Fibroblast of villous mesenchyme (primary cell): ENCODE data around the gene NPAP1. TPM values are rescaled to one million over a fixed set of nuclear protein-coding genes. Genes with fewer than 3 reads are reported as not detected.
"Not testable (repeated sequence)": the region's sequence is repeated elsewhere in the genome, so short reads cannot be mapped to it uniquely, and the experiment has no call there.

Source experiments
- DNase-seq: peaks from one replicate; pipeline ENCODE4 v3.0.0-alpha.2; 2010; ENCODE audit warnings: low read depth
- H3K4me3 ChIP-seq: 2 replicates; pipeline ENCODE4 v1.5.1; 2011; ENCODE audit warnings: low read depth, mild to moderate bottlenecking, low read length
- total RNA-seq: library from RNA; depleted of rRNA; stranded (reverse); fragments of >200 nt; gene quantifications from 2 replicates; pipeline ENCODE4 v1.2.3, GENCODE V29; 2012
- TF ChIP-seq, protein P1 (sequence below): IDR thresholded peaks from 2 replicates; pipeline ENCODE4 v1.5.1; 2012; ENCODE audit warnings: low read depth, mild to moderate bottlenecking, low read length; ENCODE audit not compliant: insufficient read depth

The NPAP1 gene
- total RNA-seq, 1 donor, result not detected

DNA sequence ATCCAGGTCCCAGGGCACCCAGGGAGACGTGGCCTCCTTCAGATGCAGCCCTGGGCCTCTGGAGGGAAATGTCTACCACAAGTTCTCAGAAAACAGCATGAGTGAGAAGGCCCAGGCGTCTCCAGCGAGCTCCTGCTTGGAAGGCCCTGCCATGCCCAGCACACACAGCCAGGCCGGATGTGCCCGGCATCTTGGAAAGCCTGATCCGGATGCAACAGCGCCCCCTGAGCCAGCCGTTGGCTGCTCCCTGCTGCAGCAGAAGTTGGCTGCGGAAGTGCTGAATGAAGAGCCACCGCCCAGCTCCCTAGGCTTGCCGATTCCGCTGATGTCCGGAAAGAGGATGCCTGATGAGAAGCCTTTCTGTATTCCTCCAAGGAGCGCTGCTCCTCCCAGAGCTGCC, 856 bp downstream of the NPAP1 start:
- DNase-seq, result no peak
- TF ChIP-seq, protein P1, sequence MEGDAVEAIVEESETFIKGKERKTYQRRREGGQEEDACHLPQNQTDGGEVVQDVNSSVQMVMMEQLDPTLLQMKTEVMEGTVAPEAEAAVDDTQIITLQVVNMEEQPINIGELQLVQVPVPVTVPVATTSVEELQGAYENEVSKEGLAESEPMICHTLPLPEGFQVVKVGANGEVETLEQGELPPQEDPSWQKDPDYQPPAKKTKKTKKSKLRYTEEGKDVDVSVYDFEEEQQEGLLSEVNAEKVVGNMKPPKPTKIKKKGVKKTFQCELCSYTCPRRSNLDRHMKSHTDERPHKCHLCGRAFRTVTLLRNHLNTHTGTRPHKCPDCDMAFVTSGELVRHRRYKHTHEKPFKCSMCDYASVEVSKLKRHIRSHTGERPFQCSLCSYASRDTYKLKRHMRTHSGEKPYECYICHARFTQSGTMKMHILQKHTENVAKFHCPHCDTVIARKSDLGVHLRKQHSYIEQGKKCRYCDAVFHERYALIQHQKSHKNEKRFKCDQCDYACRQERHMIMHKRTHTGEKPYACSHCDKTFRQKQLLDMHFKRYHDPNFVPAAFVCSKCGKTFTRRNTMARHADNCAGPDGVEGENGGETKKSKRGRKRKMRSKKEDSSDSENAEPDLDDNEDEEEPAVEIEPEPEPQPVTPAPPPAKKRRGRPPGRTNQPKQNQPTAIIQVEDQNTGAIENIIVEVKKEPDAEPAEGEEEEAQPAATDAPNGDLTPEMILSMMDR, result no peak
- H3K4me3 ChIP-seq, result no peak overlapping the region

DNA sequence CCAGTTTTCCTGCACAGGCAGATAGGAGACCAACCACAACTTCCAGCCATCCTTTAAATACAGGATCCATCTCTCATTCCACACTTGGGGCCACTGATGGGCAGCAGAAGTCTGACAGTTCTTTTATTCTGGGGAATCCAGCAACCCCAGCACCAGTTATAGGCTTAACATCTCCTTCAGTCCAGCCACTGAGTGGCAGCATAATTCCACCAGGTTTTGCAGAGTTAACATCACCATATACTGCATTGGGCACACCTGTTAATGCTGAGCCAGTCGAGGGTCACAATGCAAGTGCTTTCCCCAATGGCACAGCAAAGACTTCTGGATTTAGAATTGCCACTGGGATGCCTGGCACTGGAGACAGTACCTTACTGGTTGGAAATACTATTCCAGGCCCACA, 2.9 kb downstream of the NPAP1 start:
- DNase-seq, result no peak
- no peak overlapping the region for H3K4me3 ChIP-seq
- TF ChIP-seq, protein P1, result no peak

DNA sequence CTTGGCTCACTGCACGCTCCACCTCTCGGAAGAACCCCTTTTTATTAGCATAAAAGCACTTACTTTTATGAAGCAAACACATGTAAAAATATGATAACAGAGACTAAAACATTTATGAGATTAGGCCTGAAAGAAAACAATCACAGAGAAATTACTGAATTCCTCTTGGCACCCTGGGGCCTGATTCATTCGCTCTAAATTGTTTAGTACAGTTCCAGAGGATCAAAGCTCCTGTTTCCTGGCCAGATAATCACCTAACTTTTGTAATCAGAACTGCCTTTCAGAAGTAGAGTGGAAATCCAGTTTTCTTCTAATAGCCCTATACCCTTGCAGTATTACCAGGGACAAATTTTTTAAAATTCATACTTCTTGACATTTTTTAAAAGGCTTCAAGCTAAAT, 6.4 kb downstream of the NPAP1 start:
- no peak for DNase-seq
- TF ChIP-seq, protein P1, result no peak
- no peak overlapping the region for H3K4me3 ChIP-seq

DNA sequence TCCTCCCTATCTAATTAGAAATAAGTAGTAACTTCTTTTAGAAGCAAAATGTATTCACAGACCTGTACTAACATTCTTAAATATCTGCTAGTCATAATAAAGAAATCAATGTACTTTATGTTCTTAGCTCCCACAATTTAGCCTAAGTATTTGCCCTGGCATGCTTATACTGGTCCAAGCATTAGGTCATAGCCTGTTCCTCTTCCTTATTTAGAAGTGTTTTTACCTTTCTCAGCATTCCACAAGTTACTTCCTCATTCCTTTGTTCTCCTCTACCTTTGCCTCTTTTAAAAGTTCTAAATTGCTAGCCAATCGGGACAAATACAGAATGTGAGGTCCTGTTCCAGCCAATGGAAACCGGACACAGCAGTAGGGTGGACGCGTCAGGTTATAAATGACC, 7.3 kb downstream of the NPAP1 start:
- DNase-seq, result not testable (repeated sequence)

DNA sequence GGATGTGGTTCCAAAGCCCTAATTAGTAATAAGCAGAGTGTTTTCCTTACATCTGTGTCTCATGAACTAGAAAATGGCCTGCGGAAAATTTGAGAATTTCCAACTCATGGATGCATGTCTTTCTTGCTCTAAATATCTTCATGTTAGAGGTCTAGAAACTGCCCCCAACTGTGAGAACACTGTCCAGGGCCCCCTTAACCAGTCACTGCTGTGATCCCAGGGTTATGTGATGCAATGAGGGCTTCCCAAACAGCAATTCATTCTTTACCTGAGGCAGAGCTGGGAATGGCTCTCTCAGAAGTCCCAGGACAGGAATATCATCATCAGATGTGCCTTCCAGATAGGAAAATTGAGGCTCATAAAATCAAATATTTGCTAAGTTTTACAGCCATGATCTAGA, 8.2 kb downstream of the NPAP1 start:
- H3K4me3 ChIP-seq, result no peak overlapping the region
- DNase-seq, result no peak
- TF ChIP-seq, protein P1, result no peak

More for the DNA sequence above, 7.3 kb downstream of the NPAP1 start:
- H3K4me3 ChIP-seq, result not testable (repeated sequence)

DNA sequence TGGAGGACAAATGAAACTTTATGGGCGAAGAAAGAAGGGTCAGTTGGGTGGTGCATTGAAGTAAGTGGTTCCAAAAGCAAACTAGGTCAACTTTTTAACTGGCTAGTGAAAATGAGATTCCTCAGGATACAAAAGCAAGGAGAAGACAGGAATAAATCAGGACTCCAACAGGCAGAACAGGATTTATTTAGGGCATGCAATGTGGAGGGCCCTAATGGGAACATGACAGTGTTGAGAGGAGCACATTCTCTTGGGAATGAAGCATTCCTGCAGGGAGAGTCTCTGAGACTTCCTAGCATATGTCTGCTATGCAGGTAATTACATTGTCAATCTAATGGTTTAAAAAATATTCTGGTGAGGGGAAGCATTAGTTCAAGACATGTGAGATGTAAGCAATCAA, 8.7 kb downstream of the NPAP1 start:
- TF ChIP-seq, protein P1, result no peak

DNA sequence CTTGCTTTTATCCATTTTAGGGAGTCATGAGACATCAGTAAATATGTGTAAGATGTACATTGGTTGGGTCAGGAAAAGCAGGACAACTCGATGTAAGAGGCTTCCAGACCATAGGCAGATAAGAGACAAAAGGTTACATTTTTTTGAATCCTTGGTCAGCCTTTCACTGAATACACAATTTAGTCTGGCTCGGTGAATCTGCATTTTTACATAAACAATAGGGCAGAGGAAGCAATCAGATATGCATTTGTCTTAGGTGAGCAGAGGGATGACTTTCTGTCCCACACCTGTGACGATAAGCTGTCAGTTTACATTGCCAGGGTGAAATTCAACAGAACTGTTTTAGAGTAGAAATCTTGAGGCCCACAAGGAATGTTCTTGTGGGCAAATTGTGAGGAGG, 20.6 kb downstream of the NPAP1 start:
- H3K4me3 ChIP-seq, result no peak overlapping the region
- no peak for DNase-seq
- TF ChIP-seq, protein P1, result no peak

More for the DNA sequence above, 8.7 kb downstream of the NPAP1 start:
- H3K4me3 ChIP-seq, result no peak overlapping the region
- no peak for DNase-seq
